ENCODE measurements around the gene TMEM273.

Gene TMEM273

GRCh38 chr10:49173853-49174252 lies 14.3 kb downstream of the TMEM273 start:
- no peak overlapping the region for H3K4me3 ChIP-seq (ENCODE audit: low read depth, low read length)
- no peak for TF ChIP-seq CTCF (IDR thresholded peaks at IDR 0.05; ENCODE audit: control insufficient read depth, extremely low read depth, insufficient read depth)
- DNase-seq (ENCODE audit: low read depth) = no peak

- H3K4me3 ChIP-seq (ENCODE audit: low read depth, low read length) = no peak overlapping the region
- no peak for DNase-seq (ENCODE audit: low read depth)
- no peak for TF ChIP-seq CTCF (IDR thresholded peaks at IDR 0.05; ENCODE audit: control insufficient read depth, extremely low read depth, insufficient read depth)
Observed at GRCh38 chr10:49173201-49173772, 14.9 kb downstream of the TMEM273 start.

- no peak for DNase-seq (ENCODE audit: low read depth)
- TF ChIP-seq CTCF (IDR thresholded peaks at IDR 0.05; ENCODE audit: control insufficient read depth, extremely low read depth, insufficient read depth) = no peak
- H3K4me3 ChIP-seq (ENCODE audit: low read depth, low read length) = no peak overlapping the region
Observed at GRCh38 chr10:49172777-49173132, 15.4 kb downstream of the TMEM273 start.

GRCh38 chr10:49172061-49172776 lies 16.0 kb downstream of the TMEM273 start:
- no peak overlapping the region for H3K4me3 ChIP-seq (ENCODE audit: low read depth, low read length)
- no peak for DNase-seq (ENCODE audit: low read depth)
- no peak for TF ChIP-seq CTCF (IDR thresholded peaks at IDR 0.05; ENCODE audit: control insufficient read depth, extremely low read depth, insufficient read depth)

- DNase-seq (ENCODE audit: low read depth) = no peak
- H3K4me3 ChIP-seq (ENCODE audit: low read depth, low read length) = no peak overlapping the region
- TF ChIP-seq CTCF (IDR thresholded peaks at IDR 0.05; ENCODE audit: control insufficient read depth, extremely low read depth, insufficient read depth) = no peak
Observed at GRCh38 chr10:49171326-49172060, 16.7 kb downstream of the TMEM273 start.

GRCh38 chr10:49170632-49171325 lies 17.4 kb downstream of the TMEM273 start:
- H3K4me3 ChIP-seq (ENCODE audit: low read depth, low read length) = no peak overlapping the region
- TF ChIP-seq CTCF (IDR thresholded peaks at IDR 0.05; ENCODE audit: control insufficient read depth, extremely low read depth, insufficient read depth) = no peak
- DNase-seq (ENCODE audit: low read depth) = no peak
